Ectodermal cell (in vitro differentiated cells): ENCODE measurements around the gene TMCC2.
A peak's percentile ranks its signal among the peaks of the same experiment; 100 is the strongest.

Source experiments
- H3K27ac ChIP-seq: 2 replicates; pipeline ENCODE4 v1.7.0; 2013; ENCODE audit warnings: mild to moderate bottlenecking, low read depth, low read length; ENCODE audit not compliant: insufficient read depth, poor library complexity, severe bottlenecking
- H3K27me3 ChIP-seq: 2 replicates; pipeline ENCODE4 v1.7.0; 2013; ENCODE audit warnings: mild to moderate bottlenecking, low read length; ENCODE audit not compliant: insufficient read depth, control insufficient read depth, poor library complexity, severe bottlenecking
- H3K36me3 ChIP-seq: one replicate; pipeline ENCODE4 v1.7.0; 2013; ENCODE audit warnings: low read length; ENCODE audit not compliant: control insufficient read depth, insufficient read depth
- H3K4me1 ChIP-seq: one replicate; pipeline ENCODE4 v1.7.0; 2013; ENCODE audit warnings: low read length; ENCODE audit not compliant: control insufficient read depth, insufficient read depth
- H3K4me3 ChIP-seq: 2 replicates; pipeline ENCODE4 v1.7.0; 2013; ENCODE audit warnings: low read depth, low read length, control low read depth; ENCODE audit not compliant: insufficient read depth
- H3K9me3 ChIP-seq: 2 replicates; pipeline ENCODE4 v1.7.0; 2013; ENCODE audit warnings: mild to moderate bottlenecking, low read length, moderate library complexity; ENCODE audit not compliant: control insufficient read depth
- WGBS, 2 experiments: methylation state at CpG; one replicate each; pipeline ENCODE4 v1.1.7; 2013; ENCODE audit warnings: missing lambda C conversion rate in 2 of 2; 5-methylcytosine and 5-hydroxymethylcytosine counted together

TMCC2 gene

DNA sequence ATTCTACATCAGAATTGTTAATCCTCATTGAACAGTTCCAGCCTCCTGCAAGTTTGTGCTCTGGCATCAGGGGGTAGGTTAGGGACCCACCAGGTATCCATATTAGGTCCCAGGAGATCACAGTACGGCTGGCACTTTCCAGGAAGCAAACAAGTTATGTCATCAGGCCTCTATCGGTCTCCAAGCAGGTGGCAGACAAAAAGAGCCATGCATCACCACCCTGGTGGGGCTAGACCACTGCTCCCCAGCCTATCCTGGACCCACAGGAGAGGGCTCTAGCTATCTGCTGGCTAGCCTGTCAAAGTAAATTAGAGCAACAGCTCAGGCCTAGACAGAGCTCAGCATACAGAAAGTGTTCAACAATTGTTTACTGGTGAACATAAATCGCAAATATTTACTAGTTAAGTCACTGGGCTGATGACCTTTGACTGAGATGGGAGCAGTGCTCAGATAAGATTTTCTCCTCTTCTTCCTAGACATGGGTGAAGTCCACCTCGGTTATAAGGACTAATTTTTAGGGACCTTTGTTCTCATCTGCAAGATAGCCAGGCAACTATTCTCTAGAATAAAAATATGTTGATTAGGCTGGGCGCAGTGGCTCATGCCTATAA, 87.4 kb downstream of the TMCC2 start:
- Histone ChIP-seq H3K9me3 (no peaks in the 10 kb centered on the region), H3K27ac (peak overlapping the region; percentile 99), H3K4me3 (no peak overlapping the region), H3K36me3 (peaks cover 25% of the 10 kb centered on the region), H3K27me3 (no peaks in the 10 kb centered on the region), H3K4me1 (peaks cover 76% of the 10 kb centered on the region)
- WGBS, 2 experiments: 69% methylated on average over 5 of the region's 5 CpGs

DNA sequence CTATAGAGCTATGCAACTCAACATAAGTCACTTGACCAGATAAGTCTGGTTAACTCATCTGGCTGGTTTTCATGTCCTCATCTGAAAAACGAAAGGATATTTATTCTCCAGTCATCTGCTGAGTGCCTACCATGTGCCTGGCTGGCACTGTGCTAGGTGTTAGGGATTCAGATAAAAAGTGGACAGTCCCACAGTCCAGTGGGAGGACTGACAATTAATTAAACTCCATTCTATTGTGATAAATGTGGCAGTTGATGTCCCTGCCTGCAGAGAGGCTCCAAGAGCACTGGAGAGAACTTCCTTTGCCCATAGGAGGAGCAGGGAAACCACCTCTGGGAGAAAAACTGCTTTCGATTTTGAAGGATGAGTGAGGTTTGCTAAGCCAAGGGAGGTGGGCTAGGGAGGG, 88.4 kb downstream of the TMCC2 start:
- H3K9me3 ChIP-seq: no peaks in the 10 kb centered on the region
- peak overlapping the region; percentile 27 for H3K27ac ChIP-seq
- H3K27me3 ChIP-seq: no peaks in the 10 kb centered on the region
- H3K4me1 ChIP-seq: peaks cover 70% of the 10 kb centered on the region
- peaks cover 15% of the 10 kb centered on the region for H3K36me3 ChIP-seq
- peak overlapping the region; percentile 91 for H3K4me3 ChIP-seq
- 69 to 73% methylated on average over 2 of the region's 2 CpGs for WGBS, 2 experiments

DNA sequence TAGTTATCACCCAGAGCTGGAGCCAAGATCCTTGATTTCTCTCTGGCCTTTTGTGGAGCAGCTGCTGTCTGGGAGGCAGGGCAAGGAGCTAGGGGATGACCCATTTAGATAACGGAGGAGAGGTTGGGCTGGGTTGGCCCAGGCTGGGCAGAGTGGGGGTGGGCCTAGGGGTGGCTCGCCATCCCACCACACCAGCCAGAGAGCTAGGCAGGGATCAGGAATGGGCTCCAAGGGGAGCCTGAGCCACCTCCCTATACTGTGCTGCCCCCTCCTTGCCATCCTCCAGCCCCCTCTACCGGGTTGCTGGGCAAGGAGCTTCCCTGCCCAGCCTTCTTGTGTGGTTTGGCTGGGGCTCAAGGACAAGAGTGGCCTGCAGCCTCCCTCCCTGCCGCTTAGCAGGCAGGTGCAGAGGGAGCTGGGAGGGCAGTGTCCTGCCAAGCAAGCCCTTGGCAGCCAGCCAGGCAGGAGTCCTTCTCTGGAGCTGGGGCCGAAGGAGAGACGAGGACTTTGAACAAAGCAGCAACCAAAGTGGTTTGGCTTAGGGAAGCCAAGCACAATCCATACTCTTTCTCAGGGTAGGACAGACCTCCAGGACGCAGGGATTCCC, 89.7 kb downstream of the TMCC2 start:
- Histone ChIP-seq H3K4me3 (peak overlapping the region; percentile 91), H3K27me3 (no peaks in the 10 kb centered on the region), H3K4me1 (peaks cover 58% of the 10 kb centered on the region), H3K36me3 (peaks cover 2% of the 10 kb centered on the region), H3K27ac (peak overlapping the region; percentile 57), H3K9me3 (no peaks in the 10 kb centered on the region)
- WGBS, 2 experiments: 56 to 57% methylated on average over 7 of the region's 7 CpGs

DNA sequence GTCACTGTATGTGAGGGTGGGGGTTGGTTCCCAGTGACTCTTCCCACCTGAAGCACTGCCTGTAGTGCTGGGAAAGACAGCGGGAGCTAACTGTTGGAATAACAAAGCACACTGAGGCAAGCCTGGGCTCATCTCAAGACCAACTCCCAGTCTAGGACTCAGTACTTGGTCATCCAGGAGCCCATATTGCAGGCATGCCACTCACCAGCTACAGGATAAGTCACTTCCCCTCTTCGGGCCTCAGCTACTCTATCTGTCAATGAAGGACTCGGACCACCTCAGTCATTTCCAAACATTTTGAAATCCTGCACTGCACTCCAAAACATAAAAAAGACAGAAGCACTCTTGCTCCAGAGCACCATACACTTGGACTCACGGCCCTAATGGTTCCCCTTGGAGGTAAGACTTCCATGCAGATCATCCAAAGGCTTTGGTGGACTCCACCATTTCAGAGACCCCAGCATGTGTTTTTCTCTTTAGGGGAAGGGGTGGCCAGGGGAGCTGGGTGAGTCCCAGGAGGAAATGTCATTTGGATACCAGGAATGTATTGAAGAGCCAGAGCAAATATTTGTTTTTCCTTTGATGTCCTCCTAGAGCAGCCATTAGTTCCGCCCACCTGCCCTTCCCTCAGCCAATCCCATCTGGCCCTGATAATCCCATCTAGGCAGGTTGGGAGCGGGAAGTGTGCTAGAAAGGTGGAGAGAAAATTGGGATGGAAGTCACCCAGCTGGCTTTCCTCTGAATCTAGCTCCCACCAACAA, 90.7 kb downstream of the TMCC2 start:
- H3K9me3 ChIP-seq: no peaks in the 10 kb centered on the region
- H3K36me3 ChIP-seq: no peaks in the 10 kb centered on the region
- H3K4me3 ChIP-seq: peak overlapping the region; percentile 91
- no peak overlapping the region for H3K27ac ChIP-seq
- 72 to 78% methylated on average over 5 to 6 of the region's 6 CpGs for WGBS, 2 experiments
- peaks cover 48% of the 10 kb centered on the region for H3K4me1 ChIP-seq
- no peaks in the 10 kb centered on the region for H3K27me3 ChIP-seq

DNA sequence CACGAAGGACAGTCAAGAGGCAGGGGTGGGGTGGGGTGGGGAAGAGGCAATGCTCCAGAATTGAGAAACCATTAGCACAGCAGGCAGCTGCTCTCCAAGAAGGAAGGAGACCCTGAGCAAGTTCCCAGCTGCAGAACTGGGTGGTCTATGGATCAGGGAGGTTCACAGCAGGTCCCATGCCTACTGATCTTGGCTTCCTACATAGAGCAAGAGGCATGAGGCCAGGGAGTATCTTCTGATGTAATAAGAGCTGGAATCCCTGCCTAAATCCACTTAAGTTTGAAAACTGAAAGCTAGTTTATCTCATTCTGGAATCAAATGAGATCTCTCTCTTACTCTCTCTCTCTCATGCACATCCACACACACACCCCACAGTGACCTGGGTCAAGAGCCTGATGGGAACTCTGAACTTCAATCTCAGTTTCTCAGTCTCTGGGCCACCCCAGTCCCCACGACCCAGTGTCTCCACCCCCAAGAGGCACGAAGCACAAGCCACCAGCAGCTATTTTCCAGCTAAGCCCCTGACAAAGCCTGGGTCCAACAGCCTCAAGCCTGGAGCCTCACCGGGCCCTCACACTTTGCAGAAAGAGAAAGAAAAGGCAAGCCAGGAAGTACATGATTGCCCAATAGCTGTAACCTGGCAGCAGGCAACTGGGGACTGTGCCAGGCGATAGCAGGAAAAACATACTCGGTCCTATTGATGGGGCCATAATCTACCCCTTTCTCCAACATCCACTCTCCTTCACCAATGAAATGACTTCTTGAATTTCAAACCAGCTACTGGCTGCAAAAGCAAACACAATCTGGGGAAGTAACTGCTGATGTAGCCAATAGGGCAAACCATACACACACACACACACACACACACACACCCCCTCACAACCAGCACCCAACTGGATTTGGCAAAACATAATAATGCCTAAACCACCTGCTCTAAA, 91.6 kb downstream of the TMCC2 start:
- Histone ChIP-seq H3K9me3 (no peaks in the 10 kb centered on the region), H3K4me1 (peaks cover 45% of the 10 kb centered on the region), H3K36me3 (no peaks in the 10 kb centered on the region), H3K27ac (no peak overlapping the region), H3K4me3 (peak overlapping the region; percentile 91), H3K27me3 (no peaks in the 10 kb centered on the region)
- WGBS, 2 experiments: 55 to 59% methylated on average over 6 of the region's 6 CpGs

DNA sequence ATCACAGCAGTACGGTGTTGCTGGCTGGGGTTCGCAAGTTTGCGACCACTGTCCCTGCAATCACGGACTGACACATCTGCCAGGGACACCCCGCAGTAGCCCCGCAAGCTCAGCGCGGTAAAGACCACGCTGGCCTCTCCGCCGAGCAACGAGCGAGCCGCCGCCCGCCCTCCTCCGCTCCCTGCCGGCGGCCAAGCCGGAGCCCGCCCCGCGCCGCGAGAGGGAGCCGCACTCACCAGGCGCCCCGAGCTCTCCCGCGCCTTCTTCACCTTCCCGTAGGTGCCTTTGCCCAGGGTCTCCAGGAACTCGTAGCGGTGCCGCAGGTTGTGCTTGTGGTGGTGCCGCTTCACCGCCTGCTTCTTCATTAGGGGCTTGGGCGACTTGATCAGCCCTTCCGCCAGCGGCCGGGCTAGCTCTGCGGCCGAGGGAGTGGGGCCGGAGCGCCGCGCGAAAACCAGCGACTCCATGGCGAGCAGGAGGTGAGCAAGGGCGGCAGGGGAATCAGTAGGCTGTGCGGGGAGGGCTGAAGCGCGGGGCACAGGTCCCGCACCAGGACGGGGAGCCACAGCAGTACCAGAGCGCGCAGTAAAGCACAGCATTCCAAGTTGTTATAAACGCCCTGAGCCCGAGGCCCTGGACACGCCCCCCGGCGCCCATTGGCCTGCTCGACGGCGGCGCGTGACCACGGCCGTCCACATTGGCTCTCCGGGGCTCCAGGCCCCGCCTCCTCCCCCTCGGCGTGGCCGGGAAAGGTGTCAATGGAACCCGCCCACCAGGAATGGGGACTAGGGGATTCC, 93.6 kb downstream of the TMCC2 start, which contains the start of gene NUAK2:
Gene NUAK2, minus strand, starts transcription at position 584 of the 797 bp plus-strand sequence. Its CDS starts 117 bp downstream, at position 467.
- Histone ChIP-seq H3K27ac (peak within 1 kb of the TSS; percentile 64), H3K9me3 (no peaks in the 10 kb centered on the region), H3K27me3 (no peaks in the 10 kb centered on the region), H3K36me3 (no peaks in the 10 kb centered on the region), H3K4me1 (peaks cover 36% of the 10 kb centered on the region), H3K4me3 (peak within 1 kb of the TSS; percentile 91)
- WGBS, 2 experiments: 0% methylated on average over 75 of the region's 75 CpGs

DNA sequence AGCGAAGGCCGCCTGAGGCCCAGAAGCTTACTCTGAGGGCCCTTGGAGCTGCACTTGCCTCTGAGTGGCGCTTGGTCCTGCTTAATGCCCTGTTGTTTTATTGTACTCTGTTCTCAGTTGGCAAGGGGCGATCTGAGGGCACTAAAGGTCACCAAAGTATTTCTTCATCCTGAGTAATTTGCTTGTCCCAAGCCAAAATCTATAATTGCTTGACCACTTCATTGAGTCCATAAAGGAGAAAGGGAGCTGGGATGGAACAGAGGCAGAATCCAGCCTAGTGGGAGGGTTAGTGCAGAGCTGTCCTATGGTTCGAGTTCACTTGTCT, 94.2 kb downstream of the TMCC2 start:
- 34 to 35% methylated on average over 5 of the region's 5 CpGs for WGBS, 2 experiments
- Histone ChIP-seq H3K9me3 (no peaks in the 10 kb centered on the region), H3K4me1 (peaks cover 30% of the 10 kb centered on the region), H3K36me3 (no peaks in the 10 kb centered on the region), H3K27ac (no peak overlapping the region), H3K27me3 (no peaks in the 10 kb centered on the region), H3K4me3 (no peak overlapping the region)
